Prostate gland (tissue), 2 donors: ENCODE measurements around the gene GAMT. TPM values are rescaled to one million over a fixed set of nuclear protein-coding genes. Genes with fewer than 3 reads are reported as not detected.

Source experiments
- DNase-seq: peaks from one replicate; pipeline ENCODE4 v3.0.0-alpha.2; 2019; ENCODE audit warnings: low spot score
- H3K27ac ChIP-seq, 2 donors: fragments of 200-600 bp; sonication (generic); 2 replicates each; pipeline ENCODE4 v1.5.1; 2017 to 2019
- H3K27me3 ChIP-seq: fragments of 200-600 bp; sonication (generic); replicated peaks from 2 replicates; pipeline ENCODE4 v1.5.1; 2019; ENCODE audit not compliant: insufficient read depth
- H3K36me3 ChIP-seq, 2 donors: fragments of 200-600 bp; sonication (generic); 1 replicate in 1 of 2; 2 replicates in 1 of 2; pipeline versions ENCODE4 v1.5.1 to v1.8.1; 2017 to 2019
- H3K4me1 ChIP-seq: fragments of 200-600 bp; sonication (generic); replicated peaks from 2 replicates; pipeline ENCODE4 v1.5.1; 2019
- H3K4me3 ChIP-seq, 2 donors: fragments of 200-600 bp; sonication (generic); 2 replicates each; pipeline ENCODE4 v1.5.1; 2017 to 2019
- H3K9me3 ChIP-seq: fragments of 200-600 bp; sonication (generic); 2 replicates; pipeline ENCODE4 v1.5.1; 2017
- POLR2A ChIP-seq: fragments of 450-650 bp; IDR thresholded peaks from one replicate; pipeline ENCODE4 v1.6.1; 2016; ENCODE audit warnings: antibody characterized with exemption, mild to moderate bottlenecking
- POLR2AphosphoS5 ChIP-seq: sonication (generic); formaldehyde crosslinking; IDR thresholded peaks from one replicate; pipeline ENCODE4 v1.6.1; 2017; ENCODE audit warnings: antibody characterized with exemption
- WGBS: methylation state at CpG from one replicate; pipeline ENCODE4 v1.1.5; 2018; 5-methylcytosine and 5-hydroxymethylcytosine counted together
- intact Hi-C: fragments of 100-400 bp; cut with DNase I; formaldehyde crosslinking; loops from one replicate; pipeline ENCODE4 v1.14.2; 2022
- total RNA-seq, 2 donors: library from RNA; depleted of rRNA; stranded (reverse); fragments of >200 nt; gene quantifications; one replicate each; pipeline ENCODE4 v1.1.0, GENCODE V29; 2016
- TF ChIP-seq, protein P1 (sequence below), 4 experiments: fragments of 200-600 bp in 2 of 4; fragments of 450-650 bp in 2 of 4; sonication (generic) in 2 of 4; IDR thresholded peaks; 1 replicate in 3 of 4; 2 replicates in 1 of 4; pipeline ENCODE4 v1.5.1; 2016 to 2019; ENCODE audit warnings: antibody characterized with exemption in 4 of 4, mild to moderate bottlenecking in 2 of 4, moderate library complexity in 2 of 4

The GAMT gene
- total RNA-seq, 2 donors from 2014 or later, result 100 to 183 TPM

DNA sequence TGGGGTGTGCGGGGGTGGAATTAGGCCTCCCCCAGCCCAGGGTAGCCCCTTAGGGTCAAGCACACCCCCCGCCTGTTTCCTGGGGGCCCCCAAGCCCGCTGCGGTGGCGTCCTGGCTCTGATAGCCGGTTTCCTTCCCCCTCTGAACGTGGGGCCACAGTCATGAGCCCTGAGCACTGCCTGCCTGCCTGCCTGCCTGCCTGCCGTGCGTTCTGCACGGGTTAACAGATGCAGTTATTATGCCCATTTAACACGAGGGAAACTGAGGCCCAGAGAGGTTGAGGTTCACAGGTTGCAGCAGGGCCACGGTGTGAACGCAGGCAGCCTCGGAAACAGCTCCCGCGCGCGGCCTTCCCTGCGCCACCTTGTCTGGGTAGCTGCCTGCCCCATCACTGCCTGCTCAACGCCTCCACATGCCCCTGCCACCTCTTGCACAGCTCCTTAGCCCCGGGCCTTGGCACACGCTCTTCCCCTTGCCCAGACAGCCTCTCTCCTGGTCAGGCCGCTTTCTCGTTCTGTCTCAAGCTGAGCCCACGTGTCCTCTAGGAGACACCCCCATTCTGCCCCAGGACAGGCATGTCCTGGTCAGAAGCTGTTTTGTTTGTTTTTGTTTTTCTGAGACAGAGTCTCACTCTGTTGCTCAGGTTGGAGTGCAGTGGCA lies 1.2 kb upstream of the GAMT start:
- Histone ChIP-seq H3K36me3 (no peaks in the 10 kb centered on the region), H3K27ac (peak overlapping the region; percentile 25 to 27), H3K27me3 (no peaks in the 10 kb centered on the region), H3K4me3 (no peak overlapping the region), H3K4me1 (peaks cover 9% of the 10 kb centered on the region), H3K9me3 (no peaks in the 10 kb centered on the region)
- TF ChIP-seq POLR2A (no peak), POLR2AphosphoS5 (no peak)
- TF ChIP-seq, protein P1, sequence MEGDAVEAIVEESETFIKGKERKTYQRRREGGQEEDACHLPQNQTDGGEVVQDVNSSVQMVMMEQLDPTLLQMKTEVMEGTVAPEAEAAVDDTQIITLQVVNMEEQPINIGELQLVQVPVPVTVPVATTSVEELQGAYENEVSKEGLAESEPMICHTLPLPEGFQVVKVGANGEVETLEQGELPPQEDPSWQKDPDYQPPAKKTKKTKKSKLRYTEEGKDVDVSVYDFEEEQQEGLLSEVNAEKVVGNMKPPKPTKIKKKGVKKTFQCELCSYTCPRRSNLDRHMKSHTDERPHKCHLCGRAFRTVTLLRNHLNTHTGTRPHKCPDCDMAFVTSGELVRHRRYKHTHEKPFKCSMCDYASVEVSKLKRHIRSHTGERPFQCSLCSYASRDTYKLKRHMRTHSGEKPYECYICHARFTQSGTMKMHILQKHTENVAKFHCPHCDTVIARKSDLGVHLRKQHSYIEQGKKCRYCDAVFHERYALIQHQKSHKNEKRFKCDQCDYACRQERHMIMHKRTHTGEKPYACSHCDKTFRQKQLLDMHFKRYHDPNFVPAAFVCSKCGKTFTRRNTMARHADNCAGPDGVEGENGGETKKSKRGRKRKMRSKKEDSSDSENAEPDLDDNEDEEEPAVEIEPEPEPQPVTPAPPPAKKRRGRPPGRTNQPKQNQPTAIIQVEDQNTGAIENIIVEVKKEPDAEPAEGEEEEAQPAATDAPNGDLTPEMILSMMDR (IDR thresholded peaks at IDR 0.05), result no peak
- peak; percentile 53 for DNase-seq
- intact Hi-C loops, result loop anchor here (10.0 kb wide), 2 partner anchors 88 to 128 kb away; partner anchors contain the start of gene FAM174C
- 46% methylated on average over 24 of the region's 25 CpGs for WGBS

DNA sequence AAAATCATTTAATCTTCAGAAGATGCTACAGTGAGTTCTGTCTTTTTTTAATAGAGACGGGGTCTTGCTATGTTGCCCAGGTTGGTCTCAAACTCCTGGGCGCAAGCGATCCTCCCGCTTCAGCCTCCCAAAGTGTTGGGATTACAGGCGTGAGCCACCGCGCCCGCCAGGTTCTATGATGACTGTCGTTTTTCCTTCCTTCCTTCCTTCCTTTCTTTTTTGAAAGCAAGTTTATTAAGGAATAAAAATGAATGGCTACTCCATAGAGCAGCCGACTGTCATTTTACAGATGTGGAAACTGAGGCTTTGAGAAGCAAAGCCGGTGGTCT lies 511 bp upstream of the GAMT start:
- TF ChIP-seq, protein P1 (IDR thresholded peaks at IDR 0.05), result no peak
- no peak for TF ChIP-seq POLR2A
- TF ChIP-seq POLR2AphosphoS5, result no peak
- peaks cover 9% of the 10 kb centered on the region for H3K4me1 ChIP-seq
- H3K9me3 ChIP-seq, result no peaks in the 10 kb centered on the region
- peak overlapping the region in 1 of 2 donors; percentile 65 for H3K4me3 ChIP-seq
- no peaks in the 10 kb centered on the region for H3K36me3 ChIP-seq
- peak overlapping the region; percentile 53 to 56 for H3K27ac ChIP-seq
- intact Hi-C loops, result loop anchor here (10.0 kb wide), 2 partner anchors 87 to 127 kb away; partner anchors contain the start of gene FAM174C
- DNase-seq, result no peak
- 66% methylated on average over 11 of the region's 11 CpGs for WGBS
- H3K27me3 ChIP-seq, result no peaks in the 10 kb centered on the region

DNA sequence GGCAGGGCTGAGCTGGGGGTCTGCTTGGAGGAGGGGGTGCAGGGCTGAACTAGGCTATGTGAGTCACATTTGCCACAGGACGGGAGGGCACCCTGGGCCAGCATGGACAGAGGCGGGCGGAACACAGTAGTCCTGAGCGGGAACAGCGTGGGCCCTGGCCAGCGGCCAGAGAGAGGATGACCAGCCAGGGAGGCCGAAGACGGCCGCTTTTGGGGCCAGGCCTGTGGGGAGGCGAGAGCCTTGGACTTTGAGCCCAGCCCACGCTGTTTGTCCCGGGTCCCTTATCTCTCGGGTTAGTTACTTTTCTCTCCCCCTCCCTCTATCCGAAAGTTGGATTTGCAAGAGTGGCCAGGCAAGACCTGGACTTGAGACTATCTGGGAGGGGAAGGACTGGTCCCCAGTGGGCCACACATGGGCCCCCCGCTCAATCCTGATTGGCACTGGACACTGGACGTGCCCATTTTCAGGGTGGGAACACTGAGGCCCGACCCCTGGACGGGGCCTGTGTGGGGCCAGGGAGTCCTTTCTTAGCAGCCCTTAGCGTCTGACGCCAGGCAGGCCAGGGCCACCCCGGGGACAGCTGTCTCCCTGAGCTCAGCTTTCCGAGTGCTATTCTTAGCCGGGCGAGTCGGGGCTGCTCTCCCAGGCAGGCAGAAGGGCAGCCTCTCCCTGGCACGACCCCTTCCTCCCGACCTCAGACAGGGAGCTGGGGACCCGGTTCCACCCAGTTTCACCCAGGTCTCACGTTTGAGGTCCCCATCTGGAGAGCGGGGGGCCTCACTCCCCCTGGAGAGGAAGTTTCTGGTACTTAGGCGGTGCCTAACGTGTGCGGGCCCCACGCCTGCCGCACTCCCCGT lies 833 bp downstream of the GAMT start:
- Histone ChIP-seq H3K4me1 (peaks cover 9% of the 10 kb centered on the region), H3K9me3 (no peaks in the 10 kb centered on the region), H3K4me3 (peak overlapping the region; percentile 65 to 66), H3K36me3 (no peaks in the 10 kb centered on the region), H3K27me3 (no peaks in the 10 kb centered on the region), H3K27ac (peak overlapping the region; percentile 53 to 56)
- DNase-seq, result no peak
- intact Hi-C loops, result loop anchor here (10.0 kb wide), 2 partner anchors 86 to 126 kb away; partner anchors contain the start of gene FAM174C
- no peak for TF ChIP-seq POLR2A
- TF ChIP-seq POLR2AphosphoS5, result no peak
- TF ChIP-seq, protein P1 (IDR thresholded peaks at IDR 0.05), result no peak
- WGBS, result 20% methylated on average over 33 of the region's 36 CpGs

DNA sequence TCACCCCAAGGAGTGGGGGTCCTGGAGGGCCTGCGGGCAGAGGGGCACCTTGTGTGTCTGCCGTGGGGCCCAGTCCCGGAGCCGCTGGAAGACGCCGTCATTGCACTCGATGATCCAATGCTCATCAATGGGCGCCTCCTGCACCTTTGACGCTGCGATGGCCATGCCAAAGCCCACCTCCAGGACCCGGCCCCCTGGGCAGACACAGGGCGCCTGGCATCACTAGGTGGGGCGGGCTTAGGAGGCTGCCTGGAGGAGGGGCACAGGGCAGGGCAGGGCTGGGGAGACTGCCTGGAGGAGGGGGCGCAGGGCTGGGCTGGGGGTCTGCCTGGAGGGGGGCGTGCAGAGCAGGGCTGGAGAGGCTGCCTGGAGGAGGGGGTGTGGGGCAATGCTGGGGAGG lies 1.6 kb downstream of the GAMT start:
- no peaks in the 10 kb centered on the region for H3K27me3 ChIP-seq
- no peak overlapping the region for H3K4me3 ChIP-seq
- intact Hi-C loops, result loop anchor here (10.0 kb wide), 2 partner anchors 85 to 125 kb away; partner anchors contain the start of gene FAM174C
- H3K36me3 ChIP-seq, result no peaks in the 10 kb centered on the region
- H3K4me1 ChIP-seq, result peaks cover 9% of the 10 kb centered on the region
- DNase-seq, result no peak
- 93% methylated on average over 15 of the region's 15 CpGs for WGBS
- TF ChIP-seq POLR2AphosphoS5 (no peak), POLR2A (no peak)
- TF ChIP-seq, protein P1 (IDR thresholded peaks at IDR 0.05), result no peak
- H3K27ac ChIP-seq, result peak overlapping the region in 1 of 2 donors; percentile 56
- no peaks in the 10 kb centered on the region for H3K9me3 ChIP-seq
